ENCODE measurements around the gene FAM204A.

DNA sequence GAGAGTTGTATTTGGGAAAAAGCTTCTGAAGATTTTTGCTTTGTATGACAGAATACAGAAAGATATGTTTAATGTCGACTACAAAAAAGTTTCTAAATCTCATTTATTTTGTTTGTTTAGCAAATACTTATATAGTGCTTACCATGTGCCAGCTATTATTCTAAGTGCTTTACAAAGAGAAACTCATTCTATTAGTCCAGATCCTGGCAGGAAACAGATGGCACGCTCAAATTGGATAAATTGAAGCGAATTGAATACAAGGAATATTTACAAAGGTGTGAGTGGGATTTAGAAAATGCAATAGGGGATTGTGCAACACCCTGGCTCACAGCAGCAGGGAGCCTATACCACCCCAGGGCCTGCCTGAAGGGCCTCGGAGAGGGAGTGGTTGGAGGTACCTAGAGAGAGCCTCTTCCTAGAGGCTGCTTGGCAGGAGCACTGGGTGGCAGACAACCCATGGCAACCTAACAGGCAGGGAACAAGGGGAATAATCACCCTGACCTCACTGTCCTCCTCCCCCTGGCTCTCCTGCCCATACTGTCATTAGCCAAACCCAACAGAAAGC, 27.6 kb upstream of the FAM204A start:
- TF ChIP-seq POLR2AphosphoS5 (IDR thresholded peaks at IDR 0.05; ENCODE audit: low read depth, low read length), result no peak
- no peak for TF ChIP-seq TAF1 (IDR thresholded peaks at IDR 0.05; ENCODE audit: low read depth, low read length)
- TF ChIP-seq POLR2A (IDR thresholded peaks at IDR 0.05; ENCODE audit: low read depth, low read length), result no peak
- no peak for TF ChIP-seq SPI1 (IDR thresholded peaks at IDR 0.05; ENCODE audit: low read depth, low read length)
- no peak for TF ChIP-seq PAX5 (IDR thresholded peaks at IDR 0.05; ENCODE audit: insufficient read depth, low read length, severe bottlenecking)
